Stimulated activated CD8-positive, alpha-beta memory T cell treated with anti-CD3 and anti-CD28 coated beads, Interleukin-7, amount 100 ng/mL, for 4 hours (primary cell): ENCODE measurements around the gene CNTN2.

Experiments used
- DNase-seq, 2 donors: peaks; one replicate each; pipeline ENCODE4 v3.0.0-alpha.2; 2020; ENCODE audit warnings: low read depth in 2 of 2

CNTN2 gene

DNA sequence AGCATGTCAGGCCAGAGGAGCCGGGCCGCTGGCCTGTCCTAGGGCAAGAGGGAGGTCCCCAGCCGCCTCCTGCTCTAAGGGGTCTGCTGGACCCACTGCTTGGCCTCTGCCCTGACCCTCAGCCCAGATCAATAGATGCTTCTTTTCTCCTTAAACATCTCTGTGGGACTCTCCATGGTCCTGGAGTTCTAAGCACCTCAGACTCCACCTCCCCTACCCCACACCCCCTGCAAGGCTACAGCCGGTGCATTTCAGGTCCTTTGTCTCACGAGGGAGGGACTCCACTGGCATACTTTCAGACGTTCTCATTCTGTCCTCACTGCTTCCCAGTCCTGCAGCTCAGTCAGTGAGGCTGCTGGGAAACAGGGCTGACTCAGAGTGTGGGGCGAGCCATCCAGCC is 11.0 kb downstream of the CNTN2 start:
- no peak for DNase-seq

DNA sequence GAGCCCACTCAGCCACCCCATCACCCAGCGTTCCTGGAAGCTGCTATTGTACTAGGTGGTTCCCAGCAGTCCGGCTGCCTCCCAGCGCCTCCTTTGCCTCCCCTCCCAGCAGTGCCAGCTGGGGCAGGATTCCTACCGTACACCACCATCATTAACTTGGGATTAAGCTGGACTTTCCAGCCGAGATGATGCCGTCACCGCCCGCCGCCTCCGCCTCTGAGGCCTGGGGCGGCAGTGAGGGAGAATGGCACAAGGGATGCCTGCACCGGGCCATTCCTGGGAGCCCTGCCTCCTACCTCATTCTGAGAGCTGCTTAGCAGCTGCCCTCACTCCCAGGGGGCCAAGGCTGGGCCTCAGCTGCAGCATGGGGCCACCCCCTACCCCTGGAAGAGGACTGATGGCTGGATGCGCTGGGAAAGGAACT is 13.2 kb downstream of the CNTN2 start:
- no peak for DNase-seq

DNA sequence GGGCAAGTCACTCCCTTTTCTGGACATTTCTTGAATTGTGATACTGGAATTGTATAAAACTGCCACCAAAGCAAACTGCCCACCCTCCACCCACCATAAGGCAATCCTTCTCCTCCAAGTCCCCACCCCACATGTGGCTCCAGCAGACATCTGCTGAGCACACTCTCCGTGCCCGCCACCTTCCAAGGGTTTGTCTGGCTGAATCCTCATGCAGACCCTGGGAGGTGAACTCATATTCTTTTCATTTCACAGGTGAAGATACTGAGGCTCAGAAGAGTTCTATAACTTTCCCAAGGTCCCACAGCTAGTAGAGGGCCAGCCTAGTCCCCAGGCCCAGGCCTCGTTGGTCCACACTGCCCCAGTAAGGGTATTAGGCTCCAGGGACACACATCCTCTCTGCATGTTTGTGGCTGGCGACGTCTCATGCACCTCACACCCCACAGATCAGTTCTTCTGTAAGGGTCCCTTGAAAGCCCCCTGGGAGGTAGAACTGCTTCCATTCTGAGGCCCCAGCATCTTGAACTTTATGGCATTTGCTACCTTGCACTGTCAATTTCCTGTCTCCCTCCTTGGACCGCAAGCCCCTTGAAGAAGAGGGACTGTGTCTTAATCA is 14.1 kb downstream of the CNTN2 start:
- no peak for DNase-seq

DNA sequence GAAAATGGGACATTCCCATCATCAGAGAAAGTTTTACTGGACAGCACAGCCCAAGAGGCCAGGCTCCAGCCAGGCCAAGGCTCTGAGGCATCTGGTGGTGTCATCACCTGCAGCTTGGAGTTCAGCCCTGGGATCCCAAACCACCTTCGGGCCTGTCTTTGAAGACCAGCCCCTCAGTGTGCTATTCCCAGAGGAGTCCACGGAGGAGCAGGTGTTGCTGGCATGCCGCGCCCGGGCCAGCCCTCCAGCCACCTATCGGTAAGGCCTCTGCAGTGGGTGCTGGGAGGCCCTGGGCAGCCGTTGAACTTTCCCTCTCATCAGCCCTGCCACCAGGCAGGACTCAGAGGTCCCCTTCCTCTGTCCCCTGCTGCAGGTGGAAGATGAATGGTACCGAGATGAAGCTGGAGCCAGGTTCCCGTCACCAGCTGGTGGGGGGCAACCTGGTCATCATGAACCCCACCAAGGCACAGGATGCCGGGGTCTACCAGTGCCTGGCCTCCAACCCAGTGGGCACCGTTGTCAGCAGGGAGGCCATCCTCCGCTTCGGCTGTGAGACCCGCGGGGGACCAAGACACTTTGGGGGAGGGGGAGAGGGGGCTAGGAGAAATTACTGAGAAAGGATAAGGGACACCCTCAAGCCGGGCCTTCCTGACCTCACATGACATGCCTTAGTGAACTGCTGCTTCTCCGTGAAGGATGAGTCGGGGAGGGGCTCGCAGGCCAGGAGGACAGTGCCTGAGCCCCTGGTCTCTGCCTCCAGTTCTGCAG is 15.0 kb downstream of the CNTN2 start:
- no peak for DNase-seq

DNA sequence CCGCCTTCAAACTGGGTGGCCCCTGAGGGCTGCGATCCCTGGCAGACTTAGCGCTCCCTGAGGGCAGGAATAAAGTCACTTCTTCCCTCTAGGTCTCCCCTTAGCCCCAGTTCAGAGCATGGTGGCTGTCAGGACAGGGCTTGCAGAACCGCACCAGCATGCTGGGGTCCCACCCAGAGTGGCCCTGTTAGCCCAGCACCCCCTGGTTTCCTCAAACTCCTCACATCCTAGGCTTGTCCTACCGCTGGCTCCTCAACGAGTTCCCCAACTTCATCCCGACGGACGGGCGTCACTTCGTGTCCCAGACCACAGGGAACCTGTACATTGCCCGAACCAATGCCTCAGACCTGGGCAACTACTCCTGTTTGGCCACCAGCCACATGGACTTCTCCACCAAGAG is 15.8 kb downstream of the CNTN2 start:
- no peak for DNase-seq

DNA sequence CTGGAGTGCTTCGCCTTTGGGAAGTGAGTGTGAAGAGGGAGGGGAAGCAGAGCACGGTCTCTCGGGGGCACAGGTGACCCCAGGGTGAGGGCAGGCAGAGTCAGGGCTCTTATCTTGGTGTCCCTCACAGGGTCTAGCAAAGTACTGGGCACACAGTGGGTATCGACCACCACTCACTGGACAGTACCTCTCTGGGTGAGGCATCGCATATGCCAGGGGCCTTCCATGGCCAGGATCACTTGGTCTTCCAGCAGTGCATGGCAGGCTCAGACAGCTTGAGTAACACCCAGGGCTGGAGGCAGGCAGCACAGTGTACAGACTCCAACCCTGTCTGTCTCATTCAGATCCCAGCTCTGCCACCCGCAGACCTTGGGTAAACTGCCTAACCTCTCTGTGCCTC is 16.6 kb downstream of the CNTN2 start:
- DNase-seq = no peak

DNA sequence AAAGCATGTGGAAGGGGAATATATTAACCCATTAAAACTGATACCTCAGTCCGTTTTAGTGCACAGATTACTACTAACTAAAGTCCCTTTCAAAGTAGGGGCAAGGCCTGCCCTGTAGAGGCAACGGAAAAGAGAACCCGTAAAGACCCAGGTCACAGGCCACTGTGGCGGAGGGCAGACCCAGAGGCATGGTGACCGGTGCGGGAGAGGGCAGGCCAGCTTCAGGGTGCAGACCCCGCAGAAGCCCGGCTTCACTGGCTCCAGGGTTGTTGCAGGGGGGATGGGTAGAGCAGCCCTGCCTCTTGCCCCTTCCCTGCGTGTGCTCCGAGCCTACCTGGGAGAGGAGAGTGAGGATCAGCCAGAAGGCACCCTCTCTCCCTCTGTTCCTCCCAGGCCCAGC is 17.7 kb downstream of the CNTN2 start:
- DNase-seq = no peak

DNA sequence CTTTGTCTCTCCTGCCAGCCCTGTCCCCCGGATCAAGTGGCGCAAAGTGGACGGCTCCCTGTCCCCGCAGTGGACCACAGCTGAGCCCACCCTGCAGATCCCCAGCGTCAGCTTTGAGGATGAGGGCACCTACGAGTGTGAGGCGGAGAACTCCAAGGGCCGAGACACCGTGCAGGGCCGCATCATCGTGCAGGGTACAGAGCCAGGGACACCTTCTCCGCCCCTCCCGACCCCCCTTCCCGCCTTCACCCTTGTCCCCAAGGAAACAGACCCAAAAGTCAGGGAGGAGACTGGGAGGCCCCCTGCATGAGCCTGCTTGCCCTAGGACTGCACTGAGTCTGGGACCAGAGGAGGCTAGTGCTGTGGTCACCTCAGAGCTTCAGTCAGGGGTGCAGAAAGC is 18.2 kb downstream of the CNTN2 start:
- DNase-seq = no peak

DNA sequence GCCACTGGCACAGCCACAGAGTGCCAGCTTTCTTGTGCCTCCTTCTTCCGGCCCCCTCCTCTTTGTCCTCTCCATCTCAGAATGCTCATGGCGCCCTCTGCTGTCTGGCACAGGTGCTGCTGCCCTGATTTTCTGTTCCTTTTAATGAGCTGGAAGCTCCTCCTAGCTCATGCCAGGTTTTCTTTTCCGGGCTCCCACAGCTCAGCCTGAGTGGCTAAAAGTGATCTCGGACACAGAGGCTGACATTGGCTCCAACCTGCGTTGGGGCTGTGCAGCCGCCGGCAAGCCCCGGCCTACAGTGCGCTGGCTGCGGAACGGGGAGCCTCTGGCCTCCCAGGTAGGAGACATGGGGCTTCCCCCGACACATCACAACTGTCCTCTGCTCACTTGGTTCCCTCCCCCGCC is 18.7 kb downstream of the CNTN2 start:
- peak; percentile 13 to 18 for DNase-seq

DNA sequence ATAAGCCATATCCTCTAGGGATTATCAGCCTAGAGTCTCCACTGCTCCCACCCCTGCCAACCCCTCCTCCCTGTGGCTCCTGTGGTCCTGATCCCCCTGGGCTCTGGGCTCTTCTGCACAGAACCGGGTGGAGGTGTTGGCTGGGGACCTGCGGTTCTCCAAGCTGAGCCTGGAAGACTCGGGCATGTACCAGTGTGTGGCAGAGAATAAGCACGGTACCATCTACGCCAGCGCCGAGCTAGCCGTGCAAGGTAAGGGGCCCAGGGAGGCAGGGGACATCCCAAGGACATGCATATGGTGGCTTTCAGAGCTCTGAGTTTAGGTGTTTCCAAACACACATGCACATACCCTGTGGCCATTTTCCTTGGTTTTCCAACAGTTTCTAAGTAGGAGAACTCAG is 19.3 kb downstream of the CNTN2 start:
- DNase-seq = no peak

DNA sequence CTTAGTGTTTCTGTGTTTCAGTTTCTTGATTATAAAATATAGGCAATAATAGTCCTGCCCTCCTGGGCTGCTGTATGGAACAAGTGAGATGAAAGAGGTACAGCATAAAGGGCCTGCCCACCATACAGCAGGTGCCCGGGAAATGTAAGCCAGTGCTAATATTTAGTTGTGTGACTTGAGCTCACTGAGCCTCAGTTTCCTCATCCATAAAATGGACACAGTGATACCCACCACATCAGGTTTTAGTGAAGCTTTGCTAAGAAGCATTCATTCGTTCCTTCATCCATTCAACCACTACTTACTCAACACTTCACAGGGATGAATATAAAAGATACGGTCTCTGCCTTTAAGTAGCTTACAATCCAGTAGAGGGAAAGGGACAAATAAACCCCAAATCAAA is 19.9 kb downstream of the CNTN2 start:
- no peak for DNase-seq

DNA sequence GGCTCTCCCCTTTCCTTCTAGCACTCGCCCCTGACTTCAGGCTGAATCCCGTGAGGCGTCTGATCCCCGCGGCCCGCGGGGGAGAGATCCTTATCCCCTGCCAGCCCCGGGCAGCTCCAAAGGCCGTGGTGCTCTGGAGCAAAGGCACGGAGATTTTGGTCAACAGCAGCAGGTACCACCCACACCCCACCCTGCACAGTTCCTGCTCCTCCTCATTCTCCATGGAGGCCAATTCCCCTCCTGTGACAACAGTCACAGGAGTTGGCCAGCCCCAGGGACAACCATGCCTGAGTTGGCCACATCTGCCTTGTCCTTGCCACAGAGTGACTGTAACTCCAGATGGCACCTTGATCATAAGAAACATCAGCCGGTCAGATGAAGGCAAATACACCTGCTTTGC is 21.3 kb downstream of the CNTN2 start:
- no peak for DNase-seq

DNA sequence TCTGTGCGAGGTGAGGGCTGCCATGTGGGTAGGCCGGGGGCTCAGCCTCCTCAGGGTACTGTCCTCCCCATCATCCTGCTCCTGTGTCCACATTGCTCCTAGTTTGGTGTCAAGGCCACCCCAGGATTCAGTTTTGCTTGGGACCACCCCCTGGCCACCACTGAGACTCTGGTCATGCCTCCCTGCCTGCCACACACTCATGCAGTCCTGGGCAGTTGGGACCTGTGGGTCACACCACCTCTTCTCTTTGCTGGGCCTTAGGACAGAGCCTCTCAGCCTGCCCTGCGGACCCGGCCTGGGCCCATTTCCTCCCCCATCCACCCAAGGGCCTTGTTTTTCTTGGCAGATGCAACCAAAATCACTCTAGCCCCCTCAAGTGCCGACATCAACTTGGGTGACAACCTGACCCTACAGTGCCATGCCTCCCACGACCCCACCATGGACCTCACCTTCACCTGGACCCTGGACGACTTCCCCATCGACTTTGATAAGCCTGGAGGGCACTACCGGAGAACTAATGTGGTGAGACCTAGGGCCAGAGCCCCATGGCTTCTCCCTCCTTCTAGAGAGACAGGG is 21.8 kb downstream of the CNTN2 start:
- DNase-seq = no peak

DNA sequence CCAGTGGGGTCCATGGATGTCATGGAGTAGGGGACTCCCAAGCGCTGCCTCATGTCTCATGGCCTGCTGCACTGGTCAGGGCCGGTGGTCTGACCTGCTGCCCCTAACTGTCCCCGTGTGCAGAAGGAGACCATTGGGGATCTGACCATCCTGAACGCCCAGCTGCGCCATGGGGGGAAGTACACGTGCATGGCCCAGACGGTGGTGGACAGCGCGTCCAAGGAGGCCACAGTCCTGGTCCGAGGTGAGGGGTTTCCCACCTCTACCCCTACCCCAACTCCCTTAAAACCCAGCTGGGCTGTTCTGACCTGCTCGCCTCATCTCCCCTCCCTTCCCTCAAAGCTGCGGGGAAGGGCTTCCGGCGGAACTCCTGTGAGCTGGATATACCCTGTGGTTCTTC is 22.7 kb downstream of the CNTN2 start:
- DNase-seq = no peak

DNA sequence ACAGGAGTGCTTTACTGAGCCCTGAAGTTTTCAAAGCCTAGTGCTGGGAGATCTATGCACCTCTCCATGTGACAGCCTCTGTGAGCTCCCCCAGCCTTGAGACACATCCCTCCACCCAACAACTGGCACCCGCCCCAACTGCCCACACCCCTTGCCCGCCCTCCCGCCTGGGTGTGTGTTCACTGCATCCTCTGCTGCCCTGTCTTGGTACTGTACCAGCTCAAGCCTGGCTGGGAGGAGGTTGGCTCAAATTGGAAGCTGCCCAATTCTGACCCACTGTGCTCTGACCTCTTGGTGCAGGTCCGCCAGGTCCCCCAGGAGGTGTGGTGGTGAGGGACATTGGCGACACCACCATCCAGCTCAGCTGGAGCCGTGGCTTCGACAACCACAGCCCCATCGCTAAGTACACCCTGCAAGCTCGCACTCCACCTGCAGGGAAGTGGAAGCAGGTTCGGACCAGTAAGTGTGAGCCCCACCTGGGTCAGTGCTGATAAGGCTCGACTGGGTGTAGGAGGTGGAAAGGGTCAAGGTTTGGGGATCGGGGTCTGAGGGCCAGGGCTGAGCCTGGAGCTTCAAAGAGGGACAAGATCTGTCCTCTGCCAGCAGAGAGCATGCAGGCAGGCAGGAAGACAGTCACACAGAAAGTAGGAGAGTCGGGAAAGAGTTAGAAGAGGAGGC is 23.3 kb downstream of the CNTN2 start:
- no peak for DNase-seq

DNA sequence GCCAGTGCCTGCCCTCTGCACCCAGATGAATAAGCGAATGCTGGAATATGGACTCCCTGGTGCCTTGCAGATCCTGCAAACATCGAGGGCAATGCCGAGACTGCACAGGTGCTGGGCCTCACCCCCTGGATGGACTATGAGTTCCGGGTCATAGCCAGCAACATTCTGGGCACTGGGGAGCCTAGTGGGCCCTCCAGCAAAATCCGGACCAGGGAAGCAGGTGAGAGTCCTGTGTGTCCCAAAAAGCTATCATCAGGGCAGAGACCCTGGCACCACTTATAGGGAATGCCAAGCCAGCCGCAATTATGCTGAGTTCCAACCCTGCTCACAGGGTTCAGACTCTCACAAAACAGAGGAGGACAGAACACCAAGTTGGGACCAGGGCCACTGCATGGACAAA is 24.0 kb downstream of the CNTN2 start:
- DNase-seq = no peak

DNA sequence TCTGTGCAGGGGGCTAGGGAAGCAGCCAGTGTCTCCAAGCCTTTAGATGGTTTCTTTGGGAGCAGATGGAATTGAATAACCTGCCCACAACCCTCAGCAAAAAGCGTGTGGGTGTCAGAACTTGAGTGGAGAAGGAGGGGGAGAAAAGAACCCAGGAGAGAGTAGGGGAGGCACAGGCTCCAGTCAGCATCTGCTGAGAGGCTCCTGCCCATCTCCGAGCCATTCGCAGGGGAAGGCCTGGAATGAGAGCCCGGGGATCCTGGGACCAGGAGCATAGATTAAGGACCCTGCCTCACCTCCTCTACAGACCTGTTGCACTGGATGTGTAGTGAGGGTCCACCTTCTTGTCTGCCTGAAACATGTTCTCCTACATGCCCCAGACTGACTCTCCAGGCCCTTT is 25.0 kb downstream of the CNTN2 start:
- no peak for DNase-seq

DNA sequence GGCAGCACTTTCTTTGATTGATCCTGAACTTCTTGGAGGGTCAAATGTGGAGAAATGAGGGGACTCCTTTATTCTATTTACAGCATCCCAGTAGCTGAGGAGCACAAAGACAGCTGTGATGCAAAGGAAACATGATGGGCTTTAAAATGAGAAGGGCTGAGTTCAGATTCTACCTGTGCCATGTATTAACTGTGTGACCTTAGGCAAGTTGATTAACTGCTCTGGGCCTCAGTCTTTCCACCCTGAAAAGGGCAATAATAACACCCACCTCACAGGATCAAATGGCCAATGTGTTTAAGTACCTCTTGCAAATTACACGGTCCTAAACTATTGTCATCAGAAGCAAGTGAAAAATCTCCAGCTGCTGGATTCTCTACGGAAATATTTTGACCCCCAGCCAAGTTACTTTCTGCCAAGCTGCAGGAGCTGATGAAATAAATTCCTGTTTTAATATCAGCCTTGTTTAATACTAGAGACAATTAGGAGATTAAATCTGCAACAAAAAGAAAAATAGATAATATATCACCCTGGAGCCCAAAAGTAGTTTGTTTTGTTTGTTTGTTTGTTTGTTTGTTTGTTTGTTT is 25.5 kb downstream of the CNTN2 start:
- DNase-seq = no peak

DNA sequence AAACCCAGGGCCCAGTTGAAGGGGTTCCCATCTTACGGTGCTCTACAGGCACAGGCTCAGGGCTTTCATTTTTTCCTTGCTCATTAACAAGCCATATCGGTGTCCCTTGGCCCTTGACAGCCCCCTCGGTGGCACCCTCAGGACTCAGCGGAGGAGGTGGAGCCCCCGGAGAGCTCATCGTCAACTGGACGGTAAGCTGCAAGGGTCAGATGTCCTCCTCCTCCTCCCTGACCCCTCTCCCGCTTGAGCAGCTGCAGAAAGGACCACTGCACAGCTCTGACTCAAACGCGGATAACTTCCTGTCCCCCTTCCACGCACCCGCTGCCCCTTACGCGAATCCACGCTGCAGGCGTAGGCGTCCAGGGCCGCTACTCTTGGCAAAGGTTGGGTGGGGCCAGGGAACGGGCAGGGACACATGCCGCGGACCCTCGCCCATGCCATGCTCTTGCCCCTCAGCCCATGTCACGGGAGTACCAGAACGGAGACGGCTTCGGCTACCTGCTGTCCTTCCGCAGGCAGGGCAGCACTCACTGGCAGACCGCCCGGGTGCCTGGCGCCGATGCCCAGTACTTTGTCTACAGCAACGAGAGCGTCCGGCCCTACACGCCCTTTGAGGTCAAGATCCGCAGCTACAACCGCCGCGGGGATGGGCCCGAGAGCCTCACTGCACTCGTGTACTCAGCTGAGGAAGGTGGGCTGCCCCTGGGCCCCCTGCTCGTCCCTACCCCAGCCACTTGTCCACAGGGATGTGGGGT is 26.5 kb downstream of the CNTN2 start:
- DNase-seq = no peak

DNA sequence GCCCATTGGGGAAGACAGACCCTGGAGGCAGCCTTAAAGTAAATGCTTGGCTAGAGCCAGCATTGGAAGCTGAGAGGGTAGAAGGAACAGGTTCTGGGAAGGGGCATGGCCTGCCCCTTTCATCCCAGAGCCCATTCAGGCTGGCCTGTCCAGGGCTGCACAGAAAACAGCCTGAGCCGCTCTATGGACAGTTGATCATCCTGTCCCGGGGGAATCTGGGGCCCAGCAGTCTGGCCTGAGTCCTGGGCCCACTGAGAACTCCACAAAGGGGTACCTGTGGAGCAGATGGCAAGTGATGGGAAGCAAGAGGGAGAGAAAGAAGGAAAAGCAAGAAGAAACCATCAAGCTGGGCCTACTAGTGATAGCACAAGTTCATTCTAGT is 28.0 kb downstream of the CNTN2 start:
- DNase-seq = no peak

DNA sequence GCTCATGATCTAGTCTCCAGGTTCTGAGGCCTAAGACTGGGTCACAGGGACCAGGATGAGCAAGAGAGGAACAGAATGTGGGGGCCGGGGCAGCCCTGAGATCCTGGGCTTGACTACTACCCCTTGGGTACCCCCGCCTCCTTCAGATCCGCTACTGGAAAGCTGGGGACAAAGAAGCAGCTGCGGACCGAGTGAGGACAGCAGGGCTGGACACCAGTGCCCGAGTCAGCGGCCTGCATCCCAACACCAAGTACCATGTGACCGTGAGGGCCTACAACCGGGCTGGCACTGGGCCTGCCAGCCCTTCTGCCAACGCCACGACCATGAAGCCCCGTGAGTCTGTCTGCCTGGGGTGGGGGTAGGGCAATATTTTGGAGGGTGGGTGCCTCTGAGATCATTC is 28.8 kb downstream of the CNTN2 start:
- no peak for DNase-seq

DNA sequence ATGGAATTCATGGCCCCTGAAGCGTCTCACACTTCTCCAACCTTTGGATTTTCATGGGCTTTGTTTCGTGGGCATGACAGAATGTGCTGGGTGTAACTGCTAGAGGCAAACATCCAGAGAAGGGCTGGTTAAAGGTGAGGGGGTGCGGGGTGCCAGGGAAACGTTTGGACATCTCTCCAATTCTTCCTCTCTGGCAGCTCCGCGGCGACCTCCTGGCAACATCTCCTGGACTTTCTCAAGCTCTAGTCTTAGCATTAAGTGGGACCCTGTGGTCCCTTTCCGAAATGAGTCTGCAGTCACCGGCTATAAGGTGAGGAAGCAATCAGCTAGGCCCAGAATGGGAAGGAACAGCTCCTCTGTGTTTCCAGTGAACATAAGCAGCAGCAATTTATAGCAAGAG is 29.3 kb downstream of the CNTN2 start:
- DNase-seq = no peak
